Smooth muscle cell (in vitro differentiated cells): Measurements from ENCODE around the gene IQCF6. TPM values are rescaled to one million over a fixed set of nuclear protein-coding genes. Genes with fewer than 3 reads are reported as not detected.

Source experiments
- DNase-seq: peaks from one replicate; lab custom pipeline; 2025; ENCODE audit not compliant: unreplicated experiment; lab: John Stamatoyannopoulos, UW
- H2AFZ ChIP-seq: fragments of 200-600 bp; sonication (generic); 2 replicates; pipeline ENCODE4 v1.6.0; 2016; ENCODE audit warnings: antibody characterized with exemption, low read depth, mild to moderate bottlenecking
- H3F3A ChIP-seq: fragments of 200-600 bp; sonication (generic); 2 replicates; pipeline ENCODE4 v1.6.0; 2017; ENCODE audit warnings: antibody characterized with exemption, low read depth
- H3K27ac ChIP-seq: fragments of 200-600 bp; sonication (generic); 2 replicates; pipeline ENCODE4 v1.5.1; 2016; ENCODE audit warnings: low read depth, mild to moderate bottlenecking
- H3K27me3 ChIP-seq: fragments of 200-600 bp; sonication (generic); 2 replicates; pipeline ENCODE4 v1.6.1; 2016; ENCODE audit warnings: low read depth, mild to moderate bottlenecking
- H3K36me3 ChIP-seq: fragments of 200-600 bp; sonication (generic); 2 replicates; pipeline ENCODE4 v1.5.1; 2016; ENCODE audit warnings: low read depth
- H3K4me1 ChIP-seq: fragments of 200-600 bp; sonication (generic); 2 replicates; pipeline ENCODE4 v1.5.1; 2016; ENCODE audit warnings: low read depth
- H3K4me2 ChIP-seq: fragments of 200-600 bp; sonication (generic); 2 replicates; pipeline ENCODE4 v1.6.0; 2016; ENCODE audit warnings: mild to moderate bottlenecking
- H3K4me3 ChIP-seq: fragments of 200-600 bp; sonication (generic); 2 replicates; pipeline ENCODE4 v1.5.1; 2016; ENCODE audit warnings: mild to moderate bottlenecking
- H3K79me2 ChIP-seq: fragments of 200-600 bp; sonication (generic); 2 replicates; pipeline ENCODE4 v1.6.0; 2016; ENCODE audit warnings: low read depth, mild to moderate bottlenecking
- H3K9ac ChIP-seq: fragments of 200-600 bp; sonication (generic); 2 replicates; pipeline ENCODE4 v1.6.0; 2016; ENCODE audit warnings: low read depth
- H3K9me3 ChIP-seq: fragments of 200-600 bp; sonication (generic); replicated peaks from 2 replicates; pipeline ENCODE4 v1.5.1; 2016; ENCODE audit warnings: low read depth
- H4K20me1 ChIP-seq: fragments of 200-600 bp; sonication (generic); 2 replicates; pipeline ENCODE4 v1.6.0; 2016; ENCODE audit warnings: low read depth
- CTCF ChIP-seq: fragments of 200-600 bp; sonication (generic); IDR thresholded peaks from 2 replicates; pipeline ENCODE4 v1.5.1; 2017; ENCODE audit warnings: borderline replicate concordance, mild to moderate bottlenecking, antibody characterized with exemption; ENCODE audit not compliant: insufficient read depth, poor library complexity, severe bottlenecking
- polyA plus RNA-seq: library from polyadenylated mRNA; unstranded; fragments of >200 nt; fragmentation: Nextera tagmentation; extraction: Ambion mirVana; gene quantifications from 2 replicates; pipeline ENCODE4 v1.2.1, GENCODE V29; 2016
- total RNA-seq: library from RNA; depleted of rRNA; stranded (reverse); fragments of >200 nt; gene quantifications from 2 replicates; pipeline ENCODE4 v1.2.3, GENCODE V29; 2014

Gene IQCF6
- total and polyA plus RNA-seq, 2 experiments from 2014 or later: not detected

GRCh38 chr3:51729042-51729633, 49.9 kb downstream of the IQCF6 start:
- Histone ChIP-seq H3K4me1 (no peaks in the 10 kb centered on the region), H3K79me2 (no peaks in the 10 kb centered on the region), H3K4me2 (no peak overlapping the region), H3K9me3 (no peaks in the 10 kb centered on the region), H3K27ac (no peak overlapping the region), H3K27me3 (no peaks in the 10 kb centered on the region), H3F3A (no peaks in the 10 kb centered on the region), H4K20me1 (no peaks in the 10 kb centered on the region), H2AFZ (no peak overlapping the region), H3K4me3 (no peak overlapping the region), H3K36me3 (no peaks in the 10 kb centered on the region), H3K9ac (no peak overlapping the region)
- DNase-seq: no peak
- no peak for TF ChIP-seq CTCF

Other genes with a start within 250 kb of the IQCF6 start
- gene RAD54L2, start 240.5 kb downstream of the IQCF6 start, total RNA-seq: 12.8 and 13.7 TPM in 2 replicates
- gene RAD54L2, start 240.5 kb downstream of the IQCF6 start, polyA plus RNA-seq: 12.6 and 18.6 TPM in 2 replicates
- gene TEX264, start 108.0 kb downstream of the IQCF6 start, total RNA-seq: 33.4 and 41.0 TPM in 2 replicates
- 39.8 and 51.6 TPM in 2 replicates for gene TEX264, start 108.0 kb downstream of the IQCF6 start, polyA plus RNA-seq
- 0.63 TPM in 1 of 2 replicates, not detected in the other for gene GRM2, start 72.2 kb downstream of the IQCF6 start, total RNA-seq
- gene GRM2, start 72.2 kb downstream of the IQCF6 start, polyA plus RNA-seq: 0.40 and 0.65 TPM in 2 replicates
- not detected in 2 replicates for gene IQCF2, start 82.4 kb upstream of the IQCF6 start, total RNA-seq
- not detected in 2 replicates for gene IQCF2, start 82.4 kb upstream of the IQCF6 start, polyA plus RNA-seq
- gene IQCF5, start 96.4 kb upstream of the IQCF6 start, total RNA-seq: not detected in 2 replicates
- not detected in 2 replicates for gene IQCF5, start 96.4 kb upstream of the IQCF6 start, polyA plus RNA-seq
- not detected in 2 replicates for gene IQCF1, start 124.1 kb upstream of the IQCF6 start, total RNA-seq
- gene IQCF1, start 124.1 kb upstream of the IQCF6 start, polyA plus RNA-seq: not detected in 2 replicates
- gene RRP9, start 162.7 kb upstream of the IQCF6 start, total RNA-seq: 10.0 and 13.1 TPM in 2 replicates
- gene RRP9, start 162.7 kb upstream of the IQCF6 start, polyA plus RNA-seq: 21.2 and 23.9 TPM in 2 replicates
- 7.2 and 15.1 TPM in 2 replicates for gene PARP3, start 163.1 kb upstream of the IQCF6 start, total RNA-seq
- 10.5 and 12.3 TPM in 2 replicates for gene PARP3, start 163.1 kb upstream of the IQCF6 start, polyA plus RNA-seq
- gene GPR62, start 176.1 kb upstream of the IQCF6 start, total RNA-seq: 0.18 TPM in 1 of 2 replicates, not detected in the other
- 0.09 and 0.52 TPM in 2 replicates for gene GPR62, start 176.1 kb upstream of the IQCF6 start, polyA plus RNA-seq
- gene PCBP4, start 188.2 kb upstream of the IQCF6 start, total RNA-seq: 42.6 and 51.4 TPM in 2 replicates
- 81.2 and 97.4 TPM in 2 replicates for gene PCBP4, start 188.2 kb upstream of the IQCF6 start, polyA plus RNA-seq
- gene ABHD14B, start 194.8 kb upstream of the IQCF6 start, total RNA-seq: 17.8 and 18.9 TPM in 2 replicates
- 26.2 and 31.4 TPM in 2 replicates for gene ABHD14B, start 194.8 kb upstream of the IQCF6 start, polyA plus RNA-seq
- 6.2 and 16.1 TPM in 2 replicates for gene ABHD14A, start 195.8 kb upstream of the IQCF6 start, total RNA-seq
- gene ABHD14A, start 195.8 kb upstream of the IQCF6 start, polyA plus RNA-seq: 38.6 and 49.7 TPM in 2 replicates
- 39.6 and 43.0 TPM in 2 replicates for gene ACY1, start 204.3 kb upstream of the IQCF6 start, total RNA-seq
- 33.8 and 38.4 TPM in 2 replicates for gene ACY1, start 204.3 kb upstream of the IQCF6 start, polyA plus RNA-seq
- gene RPL29, start 216.7 kb upstream of the IQCF6 start, total RNA-seq: 1,004 and 1,042 TPM in 2 replicates
- gene RPL29, start 216.7 kb upstream of the IQCF6 start, polyA plus RNA-seq: 708 and 743 TPM in 2 replicates